GM23338 (cell line): ENCODE data around the gene PARP6. TPM values are rescaled to one million over a fixed set of nuclear protein-coding genes. Genes with fewer than 3 reads are reported as not detected.

ENCODE experiments used
- ATAC-seq: fragments of 200-7000 bp; cut with Tn5 transposase; 3 replicates; pipeline ENCODE4 v1.9.1; 2020
- DNase-seq: peaks from one replicate; pipeline ENCODE4 v3.0.0-alpha.2; 2015; ENCODE audit warnings: low spot score
- H2AFZ ChIP-seq: fragments of 200-600 bp; sonication (generic); 2 replicates; pipeline ENCODE4 v1.8.0; 2016; ENCODE audit warnings: antibody characterized with exemption, mild to moderate bottlenecking, moderate library complexity
- H3F3A ChIP-seq: fragments of 200-600 bp; sonication (generic); replicated peaks from 2 replicates; pipeline ENCODE4 v1.8.0; 2017; ENCODE audit warnings: antibody characterized with exemption, mixed run types, low read depth
- H3K27ac ChIP-seq: fragments of 200-600 bp; sonication (generic); 2 replicates; pipeline ENCODE4 v1.6.1; 2016; ENCODE audit warnings: low read depth
- H3K27me3 ChIP-seq: fragments of 200-600 bp; sonication (generic); 2 replicates; pipeline ENCODE4 v1.8.0; 2016; ENCODE audit warnings: mild to moderate bottlenecking, mixed run types, moderate library complexity; ENCODE audit not compliant: insufficient read depth
- H3K36me3 ChIP-seq: fragments of 200-600 bp; sonication (generic); 2 replicates; pipeline ENCODE4 v1.8.0; 2016; ENCODE audit warnings: mild to moderate bottlenecking; ENCODE audit not compliant: insufficient read depth
- H3K4me1 ChIP-seq: fragments of 200-600 bp; sonication (generic); 2 replicates; pipeline ENCODE4 v1.8.0; 2016; ENCODE audit warnings: mild to moderate bottlenecking, moderate library complexity; ENCODE audit not compliant: insufficient read depth
- H3K4me2 ChIP-seq: fragments of 200-600 bp; sonication (generic); 2 replicates; pipeline ENCODE4 v1.7.1; 2017; ENCODE audit warnings: mixed run types
- H3K4me3 ChIP-seq: fragments of 200-600 bp; sonication (generic); 2 replicates; pipeline ENCODE4 v1.6.1; 2016; ENCODE audit warnings: mixed run types
- H3K79me2 ChIP-seq: fragments of 200-600 bp; sonication (generic); replicated peaks from 2 replicates; pipeline ENCODE4 v1.8.0; 2017; ENCODE audit warnings: mild to moderate bottlenecking; ENCODE audit not compliant: insufficient read depth
- H3K9me2 ChIP-seq: fragments of 200-600 bp; sonication (generic); 2 replicates; pipeline ENCODE4 v1.8.0; 2017; ENCODE audit not compliant: insufficient read depth
- H4K20me1 ChIP-seq: fragments of 200-600 bp; sonication (generic); replicated peaks from 2 replicates; pipeline ENCODE4 v1.8.0; 2017; ENCODE audit warnings: mild to moderate bottlenecking; ENCODE audit not compliant: insufficient read depth
- H3K27ac Mint-ChIP-seq: 2 replicates; pipeline ENCODE4 v1.8.0; 2020; ENCODE audit warnings: inconsistent platforms, mild to moderate bottlenecking, moderate library complexity, mixed read lengths
- H3K27me3 Mint-ChIP-seq: 3 replicates; pipeline ENCODE4 v1.8.0; 2022; ENCODE audit warnings: low read depth, mild to moderate bottlenecking, moderate library complexity, mixed read lengths, inconsistent platforms; ENCODE audit not compliant: insufficient read depth, poor library complexity
- H3K36me3 Mint-ChIP-seq: 3 replicates; pipeline ENCODE4 v1.8.0; 2021; ENCODE audit warnings: low read depth, mild to moderate bottlenecking, inconsistent platforms, moderate library complexity, mixed read lengths
- H3K4me1 Mint-ChIP-seq: 3 replicates; pipeline ENCODE4 v1.8.0; 2020; ENCODE audit warnings: mild to moderate bottlenecking, inconsistent platforms, mixed read lengths
- H3K4me3 Mint-ChIP-seq: 3 replicates; pipeline ENCODE4 v1.8.0; 2021; ENCODE audit warnings: moderate library complexity, mild to moderate bottlenecking, inconsistent platforms, mixed read lengths
- H3K9me3 Mint-ChIP-seq: 3 replicates; pipeline ENCODE4 v1.8.0; 2020; ENCODE audit warnings: moderate library complexity, mild to moderate bottlenecking, inconsistent platforms, mixed read lengths
- CREB1 ChIP-seq: fragments of 250-450 bp; sonication (Bioruptor Pico); IDR thresholded peaks from 2 replicates; pipeline ENCODE4 v1.5.0; 2020; ENCODE audit warnings: low read depth, mild to moderate bottlenecking, moderate library complexity
- EZH2 ChIP-seq: fragments of 200-600 bp; sonication (generic); IDR thresholded peaks from one replicate; pipeline ENCODE4 v1.8.0; 2017; ENCODE audit warnings: antibody characterized with exemption, mild to moderate bottlenecking, low read depth; ENCODE audit not compliant: unreplicated experiment
- EZH2phosphoT487 ChIP-seq: fragments of 200-600 bp; sonication (generic); IDR thresholded peaks from one replicate; pipeline ENCODE4 v1.8.1; 2018; ENCODE audit warnings: antibody characterized with exemption; ENCODE audit not compliant: unreplicated experiment
- JUNB ChIP-seq: IDR thresholded peaks from one replicate; pipeline ENCODE4 v1.6.1; 2016; ENCODE audit warnings: antibody characterized with exemption; ENCODE audit not compliant: unreplicated experiment
- NANOG ChIP-seq: IDR thresholded peaks from 2 replicates; pipeline ENCODE4 v1.6.1; 2016; ENCODE audit warnings: antibody characterized with exemption, borderline replicate concordance
- POLR2AphosphoS5 ChIP-seq: IDR thresholded peaks from 2 replicates; pipeline ENCODE4 v1.6.1; 2016; ENCODE audit warnings: antibody characterized with exemption, low read depth
- REST ChIP-seq: IDR thresholded peaks from one replicate; pipeline ENCODE4 v1.6.1; 2018; ENCODE audit warnings: antibody characterized with exemption; ENCODE audit not compliant: unreplicated experiment
- STAT1 ChIP-seq: IDR thresholded peaks from one replicate; pipeline ENCODE4 v1.6.1; 2016; ENCODE audit warnings: antibody characterized with exemption; ENCODE audit not compliant: unreplicated experiment
- ZNF114 ChIP-seq: fragments of 250-450 bp; sonication (Bioruptor Pico); IDR thresholded peaks from 2 replicates; pipeline ENCODE4 v1.5.0; 2020; ENCODE audit warnings: mild to moderate bottlenecking, moderate library complexity
- ZNF331 ChIP-seq: fragments of 250-450 bp; sonication (Bioruptor Pico); IDR thresholded peaks from 2 replicates; pipeline ENCODE4 v1.5.0; 2020; ENCODE audit warnings: low read depth, mild to moderate bottlenecking, moderate library complexity
- polyA plus RNA-seq: library from polyadenylated mRNA; unstranded; fragments of >200 nt; fragmentation: Nextera tagmentation; extraction: Ambion mirVana; gene quantifications from 2 replicates; pipeline ENCODE4 v1.2.1, GENCODE V29; 2016
- total RNA-seq: library from RNA; depleted of rRNA; stranded (reverse); fragments of >200 nt; shearing (Covaris generic); gene quantifications from 2 replicates; pipeline ENCODE4 v1.2.3, GENCODE V29; 2014
- TF ChIP-seq, protein P1 (sequence below): fragments of 250-450 bp; sonication (Bioruptor Pico); IDR thresholded peaks from 2 replicates; pipeline ENCODE4 v1.5.0; 2020; ENCODE audit warnings: mild to moderate bottlenecking, moderate library complexity

PARP6 gene
- total and polyA plus RNA-seq, 2 experiments from 2014 or later = 27.6 to 28.1 TPM

DNA sequence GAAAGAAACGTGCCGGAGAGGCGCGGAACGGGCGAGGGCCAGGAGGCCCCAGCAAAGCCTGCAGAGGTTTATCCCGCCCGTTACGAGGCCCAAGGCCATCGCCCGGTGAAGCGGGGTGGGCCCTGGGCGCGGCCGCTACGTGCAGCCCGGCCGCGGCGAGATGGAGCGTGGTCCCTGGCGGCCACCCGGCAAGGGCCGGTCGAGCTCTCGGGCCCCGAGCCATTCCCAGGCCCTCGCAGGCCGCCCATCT is 42.5 kb downstream of the PARP6 start:
- TF ChIP-seq STAT1 (no peak), ZNF114 (no peak), POLR2AphosphoS5 (no peak), ZNF331 (CRISPR knock-in tag) (no peak), CREB1 (CRISPR knock-in tag) (no peak), REST (no peak), EZH2phosphoT487 (no peak), JUNB (no peak), NANOG (no peak), EZH2 (no peak)
- TF ChIP-seq, protein P1, sequence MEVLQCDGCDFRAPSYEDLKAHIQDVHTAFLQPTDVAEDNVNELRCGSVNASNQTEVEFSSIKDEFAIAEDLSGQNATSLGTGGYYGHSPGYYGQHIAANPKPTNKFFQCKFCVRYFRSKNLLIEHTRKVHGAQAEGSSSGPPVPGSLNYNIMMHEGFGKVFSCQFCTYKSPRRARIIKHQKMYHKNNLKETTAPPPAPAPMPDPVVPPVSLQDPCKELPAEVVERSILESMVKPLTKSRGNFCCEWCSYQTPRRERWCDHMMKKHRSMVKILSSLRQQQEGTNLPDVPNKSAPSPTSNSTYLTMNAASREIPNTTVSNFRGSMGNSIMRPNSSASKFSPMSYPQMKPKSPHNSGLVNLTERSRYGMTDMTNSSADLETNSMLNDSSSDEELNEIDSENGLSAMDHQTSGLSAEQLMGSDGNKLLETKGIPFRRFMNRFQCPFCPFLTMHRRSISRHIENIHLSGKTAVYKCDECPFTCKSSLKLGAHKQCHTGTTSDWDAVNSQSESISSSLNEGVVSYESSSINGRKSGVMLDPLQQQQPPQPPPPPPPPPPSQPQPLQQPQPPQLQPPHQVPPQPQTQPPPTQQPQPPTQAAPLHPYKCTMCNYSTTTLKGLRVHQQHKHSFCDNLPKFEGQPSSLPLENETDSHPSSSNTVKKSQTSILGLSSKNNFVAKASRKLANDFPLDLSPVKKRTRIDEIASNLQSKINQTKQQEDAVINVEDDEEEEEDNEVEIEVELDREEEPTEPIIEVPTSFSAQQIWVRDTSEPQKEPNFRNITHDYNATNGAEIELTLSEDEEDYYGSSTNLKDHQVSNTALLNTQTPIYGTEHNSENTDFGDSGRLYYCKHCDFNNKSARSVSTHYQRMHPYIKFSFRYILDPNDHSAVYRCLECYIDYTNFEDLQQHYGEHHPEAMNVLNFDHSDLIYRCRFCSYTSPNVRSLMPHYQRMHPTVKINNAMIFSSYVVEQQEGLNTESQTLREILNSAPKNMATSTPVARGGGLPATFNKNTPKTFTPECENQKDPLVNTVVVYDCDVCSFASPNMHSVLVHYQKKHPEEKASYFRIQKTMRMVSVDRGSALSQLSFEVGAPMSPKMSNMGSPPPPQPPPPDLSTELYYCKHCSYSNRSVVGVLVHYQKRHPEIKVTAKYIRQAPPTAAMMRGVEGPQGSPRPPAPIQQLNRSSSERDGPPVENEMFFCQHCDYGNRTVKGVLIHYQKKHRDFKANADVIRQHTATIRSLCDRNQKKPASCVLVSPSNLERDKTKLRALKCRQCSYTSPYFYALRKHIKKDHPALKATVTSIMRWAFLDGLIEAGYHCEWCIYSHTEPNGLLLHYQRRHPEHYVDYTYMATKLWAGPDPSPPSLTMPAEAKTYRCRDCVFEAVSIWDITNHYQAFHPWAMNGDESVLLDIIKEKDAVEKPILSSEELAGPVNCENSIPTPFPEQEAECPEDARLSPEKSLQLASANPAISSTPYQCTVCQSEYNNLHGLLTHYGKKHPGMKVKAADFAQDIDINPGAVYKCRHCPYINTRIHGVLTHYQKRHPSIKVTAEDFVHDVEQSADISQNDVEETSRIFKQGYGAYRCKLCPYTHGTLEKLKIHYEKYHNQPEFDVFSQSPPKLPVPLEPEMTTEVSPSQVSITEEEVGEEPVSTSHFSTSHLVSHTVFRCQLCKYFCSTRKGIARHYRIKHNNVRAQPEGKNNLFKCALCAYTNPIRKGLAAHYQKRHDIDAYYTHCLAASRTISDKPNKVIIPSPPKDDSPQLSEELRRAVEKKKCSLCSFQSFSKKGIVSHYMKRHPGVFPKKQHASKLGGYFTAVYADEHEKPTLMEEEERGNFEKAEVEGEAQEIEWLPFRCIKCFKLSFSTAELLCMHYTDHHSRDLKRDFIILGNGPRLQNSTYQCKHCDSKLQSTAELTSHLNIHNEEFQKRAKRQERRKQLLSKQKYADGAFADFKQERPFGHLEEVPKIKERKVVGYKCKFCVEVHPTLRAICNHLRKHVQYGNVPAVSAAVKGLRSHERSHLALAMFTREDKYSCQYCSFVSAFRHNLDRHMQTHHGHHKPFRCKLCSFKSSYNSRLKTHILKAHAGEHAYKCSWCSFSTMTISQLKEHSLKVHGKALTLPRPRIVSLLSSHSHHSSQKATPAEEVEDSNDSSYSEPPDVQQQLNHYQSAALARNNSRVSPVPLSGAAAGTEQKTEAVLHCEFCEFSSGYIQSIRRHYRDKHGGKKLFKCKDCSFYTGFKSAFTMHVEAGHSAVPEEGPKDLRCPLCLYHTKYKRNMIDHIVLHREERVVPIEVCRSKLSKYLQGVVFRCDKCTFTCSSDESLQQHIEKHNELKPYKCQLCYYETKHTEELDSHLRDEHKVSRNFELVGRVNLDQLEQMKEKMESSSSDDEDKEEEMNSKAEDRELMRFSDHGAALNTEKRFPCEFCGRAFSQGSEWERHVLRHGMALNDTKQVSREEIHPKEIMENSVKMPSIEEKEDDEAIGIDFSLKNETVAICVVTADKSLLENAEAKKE (CRISPR knock-in tag) = no peak
- Histone ChIP-seq H4K20me1 (peaks cover 46% of the 10 kb centered on the region), H3K27me3 (no peaks in the 10 kb centered on the region), H3K27ac (no peak overlapping the region), H3K36me3 (peaks cover 11% of the 10 kb centered on the region; the same call in 1 of the 2 replicates), H3K4me3 (peak overlapping the region; percentile 99), H3F3A (peaks cover 20% of the 10 kb centered on the region), H3K79me2 (peaks cover 60% of the 10 kb centered on the region), H3K4me2 (peak overlapping the region; percentile 97), H2AFZ (no peak overlapping the region), H3K4me1 (peaks cover 52% of the 10 kb centered on the region), H3K9me2 (no peaks in the 10 kb centered on the region)
- H3K27ac Mint-ChIP-seq = no peak overlapping the region; the same call in 1 of the 2 replicates
- no peak for ATAC-seq
- peaks cover 50% of the 10 kb centered on the region for H3K4me1 Mint-ChIP-seq
- DNase-seq = no peak
- peaks cover 39% of the 10 kb centered on the region for H3K27me3 Mint-ChIP-seq
- H3K9me3 Mint-ChIP-seq = 0 out of 3 replicates have a peak, but pooled peaks cover 2% of the 10 kb centered on the region
- peaks cover 23% of the 10 kb centered on the region for H3K36me3 Mint-ChIP-seq
- H3K4me3 Mint-ChIP-seq = peak overlapping the region; percentile 98
